Activated naive CD8-positive, alpha-beta T cell treated with anti-CD3 and anti-CD28 coated beads, Interleukin-2, amount 10 ng/mL, durations not matched to agents 7 days and 5 days (primary cell): Measurements from ENCODE around the gene FBXW5. TPM values are rescaled to one million over a fixed set of nuclear protein-coding genes. Genes with fewer than 3 reads are reported as not detected.

Source experiments
- ATAC-seq: fragments of 150-1000 bp; cut with Tn5 transposase; one replicate; pipeline ENCODE4 v1.10.0; 2021; ENCODE audit warnings: low read depth, moderate library complexity
- POLR2A ChIA-PET: fragments of 350-600 bp; sonication (Branson Sonifier 250); formaldehyde crosslinking; loops from one replicate; lab custom pipeline; 2021; ENCODE audit warnings: antibody characterized with exemption; lab: Charles Lee
- DNase-seq: peaks from one replicate; pipeline ENCODE4 v3.0.0; 2021
- H3K27ac Mint-ChIP-seq: one replicate; pipeline ENCODE4 v1.8.0; 2022; ENCODE audit warnings: mild to moderate bottlenecking, mixed read lengths
- H3K27me3 Mint-ChIP-seq: one replicate; pipeline ENCODE4 v1.8.0; 2022; ENCODE audit warnings: mild to moderate bottlenecking, moderate library complexity, mixed read lengths
- H3K36me3 Mint-ChIP-seq: one replicate; pipeline ENCODE4 v1.8.0; 2021; ENCODE audit warnings: mild to moderate bottlenecking, mixed read lengths
- H3K4me1 Mint-ChIP-seq: one replicate; pipeline ENCODE4 v1.8.0; 2021; ENCODE audit warnings: mixed read lengths
- H3K4me3 Mint-ChIP-seq: one replicate; pipeline ENCODE4 v1.8.0; 2022; ENCODE audit warnings: mild to moderate bottlenecking, moderate library complexity, mixed read lengths
- H3K9me3 Mint-ChIP-seq: one replicate; pipeline ENCODE4 v1.8.0; 2021; ENCODE audit warnings: mixed read lengths
- total RNA-seq, 2 experiments: library from RNA; stranded (reverse); gene quantifications; one replicate each; pipeline ENCODE4 v1.2.3, GENCODE V29; 2021

Gene FBXW5
- total RNA-seq, 2 experiments from 2014 or later: 103 to 104 TPM

GRCh38 chr9:136923881-136924280 lies 20.7 kb downstream of the FBXW5 start:
- POLR2A ChIA-PET: no interaction called here
- Mint-ChIP-seq H3K4me1 (no peaks in the 10 kb centered on the region), H3K4me3 (no peak overlapping the region), H3K36me3 (peaks cover 16% of the 10 kb centered on the region), H3K9me3 (no peaks in the 10 kb centered on the region), H3K27ac (no peak overlapping the region), H3K27me3 (no peaks in the 10 kb centered on the region)
- DNase-seq (no peak), ATAC-seq (no peak)

DNA sequence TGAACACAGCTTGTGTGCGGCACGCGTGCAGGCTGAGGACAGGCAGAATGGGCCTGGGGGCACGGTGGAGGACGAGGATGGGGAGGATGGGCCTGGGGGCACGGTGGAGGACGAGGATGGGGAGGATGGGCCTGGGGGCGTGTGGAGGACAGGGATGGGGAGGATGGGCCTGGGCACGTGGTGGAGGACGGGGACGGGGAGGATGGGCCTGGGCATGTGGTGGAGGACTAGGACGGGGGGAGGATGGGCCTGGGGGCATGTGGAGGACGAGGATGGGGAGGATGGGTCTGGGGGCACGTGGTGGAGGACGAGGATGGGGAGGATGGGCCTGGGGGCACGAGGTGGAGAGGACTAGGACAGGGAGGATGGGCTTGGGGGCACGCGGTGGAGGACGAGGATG lies 22.0 kb downstream of the FBXW5 start:
- peak overlapping the region; percentile 34 for H3K27ac Mint-ChIP-seq
- POLR2A ChIA-PET: no interaction called here
- no peak for DNase-seq
- H3K4me3 Mint-ChIP-seq: no peak overlapping the region
- ATAC-seq: no peak
- H3K36me3 Mint-ChIP-seq: peaks cover 16% of the 10 kb centered on the region
- H3K27me3 Mint-ChIP-seq: no peaks in the 10 kb centered on the region
- H3K9me3 Mint-ChIP-seq: no peaks in the 10 kb centered on the region
- no peaks in the 10 kb centered on the region for H3K4me1 Mint-ChIP-seq

GRCh38 chr9:136921718-136922117 lies 22.8 kb downstream of the FBXW5 start:
- Mint-ChIP-seq H3K36me3 (peaks cover 13% of the 10 kb centered on the region), H3K9me3 (no peaks in the 10 kb centered on the region), H3K4me3 (no peak overlapping the region), H3K27ac (no peak overlapping the region), H3K27me3 (no peaks in the 10 kb centered on the region), H3K4me1 (no peaks in the 10 kb centered on the region)
- ATAC-seq (no peak), DNase-seq (no peak)
- POLR2A ChIA-PET: no interaction called here

DNA sequence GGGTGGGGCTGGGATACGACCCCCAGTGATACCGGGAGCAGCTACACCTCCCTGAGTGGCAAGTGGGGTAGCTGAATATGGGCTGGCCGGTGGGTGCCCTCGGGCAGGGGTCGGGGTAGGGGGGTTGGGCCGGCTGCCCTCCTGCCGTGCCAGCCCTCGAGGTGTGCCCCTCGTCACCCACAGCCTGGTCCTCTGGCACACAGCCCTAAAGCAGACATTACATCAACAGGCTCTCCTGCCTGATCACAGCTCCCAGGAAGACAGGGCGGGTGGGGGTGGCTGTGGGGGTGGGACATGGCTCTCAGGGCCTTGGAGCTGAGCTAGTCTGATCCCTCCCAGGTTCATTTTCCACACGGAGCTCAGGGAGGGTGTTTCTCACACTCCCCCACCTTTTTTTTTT lies 23.2 kb downstream of the FBXW5 start:
- Mint-ChIP-seq H3K36me3 (peaks cover 13% of the 10 kb centered on the region), H3K27me3 (no peaks in the 10 kb centered on the region), H3K4me3 (no peak overlapping the region), H3K4me1 (no peaks in the 10 kb centered on the region), H3K27ac (no peak overlapping the region), H3K9me3 (no peaks in the 10 kb centered on the region)
- DNase-seq (no peak), ATAC-seq (no peak)
- POLR2A ChIA-PET: no interaction called here

DNA sequence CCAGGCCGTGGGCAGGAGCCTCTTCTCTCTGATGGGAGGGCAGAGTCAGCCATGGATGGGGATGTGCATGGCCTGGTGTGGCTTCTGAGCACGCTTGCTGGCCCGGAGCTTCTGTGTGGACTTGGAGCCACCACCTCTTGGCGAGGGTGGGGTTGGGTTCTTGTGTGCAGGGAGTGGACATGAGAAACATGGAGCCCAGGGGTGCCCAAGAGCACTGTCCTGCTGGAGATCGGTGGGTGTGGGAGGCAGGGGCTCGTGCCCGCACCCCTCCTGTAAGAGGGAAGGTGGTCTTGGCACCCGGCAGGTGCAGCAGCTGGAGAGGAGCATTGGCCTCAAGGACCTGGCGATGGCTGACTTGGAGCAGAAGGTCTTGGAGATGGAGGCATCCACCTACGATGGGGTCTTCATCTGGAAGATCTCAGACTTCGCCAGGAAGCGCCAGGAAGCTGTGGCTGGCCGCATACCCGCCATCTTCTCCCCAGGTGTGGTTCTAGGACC lies 23.8 kb downstream of the FBXW5 start:
- Mint-ChIP-seq H3K4me1 (no peaks in the 10 kb centered on the region), H3K27ac (no peak overlapping the region), H3K36me3 (peaks cover 13% of the 10 kb centered on the region), H3K27me3 (no peaks in the 10 kb centered on the region), H3K9me3 (no peaks in the 10 kb centered on the region), H3K4me3 (no peak overlapping the region)
- no peak for ATAC-seq
- POLR2A ChIA-PET: no interaction called here
- DNase-seq: no peak

- Mint-ChIP-seq H3K4me3 (no peak overlapping the region), H3K36me3 (peaks cover 16% of the 10 kb centered on the region), H3K27ac (no peak overlapping the region), H3K9me3 (no peaks in the 10 kb centered on the region), H3K4me1 (no peaks in the 10 kb centered on the region), H3K27me3 (no peaks in the 10 kb centered on the region)
- no peak for DNase-seq
- ATAC-seq: no peak
- POLR2A ChIA-PET: no interaction called here
Observed at GRCh38 chr9:136920069-136920468, 24.5 kb downstream of the FBXW5 start.

DNA sequence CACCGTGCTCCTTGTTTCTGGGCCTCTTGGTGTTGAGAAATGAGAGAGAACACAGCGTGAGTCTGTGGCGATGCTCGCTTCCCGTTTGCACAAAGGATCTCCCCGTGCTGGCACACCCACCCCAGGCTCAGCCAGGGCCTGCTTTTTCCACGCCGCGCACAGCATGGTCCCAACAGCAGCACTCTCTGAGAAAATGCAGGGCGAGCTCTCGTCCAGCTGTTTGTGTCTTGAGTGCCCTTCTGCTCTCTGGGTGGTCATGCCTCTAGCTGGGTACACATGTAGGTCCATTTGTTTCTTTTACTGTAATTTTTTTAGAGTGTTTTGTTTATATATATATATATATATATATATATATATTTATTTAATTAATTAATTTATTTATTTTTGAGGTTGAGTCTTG lies 26.6 kb downstream of the FBXW5 start:
- Mint-ChIP-seq H3K9me3 (no peaks in the 10 kb centered on the region), H3K36me3 (peaks cover 17% of the 10 kb centered on the region), H3K27me3 (no peaks in the 10 kb centered on the region), H3K27ac (no peak overlapping the region), H3K4me3 (no peak overlapping the region), H3K4me1 (no peaks in the 10 kb centered on the region)
- POLR2A ChIA-PET: interaction anchor here (1.1 kb wide), 1 partner anchor 24 kb away, joined by 4 read pairs; no protein-coding TSS in a partner anchor
- ATAC-seq: no peak
- no peak for DNase-seq

- H3K36me3 Mint-ChIP-seq: peaks cover 17% of the 10 kb centered on the region
- H3K4me3 Mint-ChIP-seq: no peak overlapping the region
- ATAC-seq (no peak), DNase-seq (no peak)
- no peaks in the 10 kb centered on the region for H3K9me3 Mint-ChIP-seq
- no peaks in the 10 kb centered on the region for H3K27me3 Mint-ChIP-seq
- POLR2A ChIA-PET: interaction anchor here (1.1 kb wide), 1 partner anchor 23 kb away, joined by 4 read pairs; no protein-coding TSS in a partner anchor
- H3K4me1 Mint-ChIP-seq: no peaks in the 10 kb centered on the region
- H3K27ac Mint-ChIP-seq: no peak overlapping the region
Observed at GRCh38 chr9:136916330-136917184, 28.0 kb downstream of the FBXW5 start.

DNA sequence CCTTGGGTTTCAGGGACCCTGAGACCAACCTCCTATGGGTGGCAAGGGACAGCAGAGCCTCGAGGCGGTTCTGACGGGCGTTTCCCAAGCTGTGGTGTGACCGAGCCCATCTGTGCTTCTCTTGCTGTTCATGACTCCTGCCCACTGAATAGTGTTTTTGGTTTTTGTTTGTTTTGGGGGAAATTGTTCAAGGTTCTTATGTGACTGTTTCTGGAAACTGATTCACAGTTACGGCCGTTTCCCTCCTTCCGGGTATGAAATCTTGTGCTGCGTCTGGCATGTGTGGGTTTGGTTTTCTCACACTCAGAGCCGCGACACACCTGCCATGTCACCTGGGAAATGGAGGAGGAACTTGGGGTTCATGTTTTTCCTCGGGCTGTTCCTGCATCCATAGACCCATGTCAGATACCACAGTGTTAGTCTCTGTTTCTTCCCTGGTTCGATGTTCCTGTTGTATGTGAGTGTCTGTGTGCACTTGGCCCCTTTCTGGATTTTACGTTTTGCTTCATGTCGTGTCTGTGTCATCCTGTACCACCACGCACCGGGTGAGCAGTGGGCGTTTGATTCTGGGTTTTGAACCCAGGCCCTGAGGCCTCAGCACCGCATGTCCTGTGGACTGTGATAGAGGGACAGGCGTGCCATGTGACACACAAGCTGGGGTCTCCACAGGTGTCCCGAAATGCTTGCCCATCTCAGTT lies 28.8 kb downstream of the FBXW5 start:
- Mint-ChIP-seq H3K27ac (no peak overlapping the region), H3K9me3 (no peaks in the 10 kb centered on the region), H3K27me3 (no peaks in the 10 kb centered on the region), H3K36me3 (peaks cover 16% of the 10 kb centered on the region), H3K4me3 (no peak overlapping the region), H3K4me1 (no peaks in the 10 kb centered on the region)
- no peak for DNase-seq
- POLR2A ChIA-PET: no interaction called here
- no peak for ATAC-seq

DNA sequence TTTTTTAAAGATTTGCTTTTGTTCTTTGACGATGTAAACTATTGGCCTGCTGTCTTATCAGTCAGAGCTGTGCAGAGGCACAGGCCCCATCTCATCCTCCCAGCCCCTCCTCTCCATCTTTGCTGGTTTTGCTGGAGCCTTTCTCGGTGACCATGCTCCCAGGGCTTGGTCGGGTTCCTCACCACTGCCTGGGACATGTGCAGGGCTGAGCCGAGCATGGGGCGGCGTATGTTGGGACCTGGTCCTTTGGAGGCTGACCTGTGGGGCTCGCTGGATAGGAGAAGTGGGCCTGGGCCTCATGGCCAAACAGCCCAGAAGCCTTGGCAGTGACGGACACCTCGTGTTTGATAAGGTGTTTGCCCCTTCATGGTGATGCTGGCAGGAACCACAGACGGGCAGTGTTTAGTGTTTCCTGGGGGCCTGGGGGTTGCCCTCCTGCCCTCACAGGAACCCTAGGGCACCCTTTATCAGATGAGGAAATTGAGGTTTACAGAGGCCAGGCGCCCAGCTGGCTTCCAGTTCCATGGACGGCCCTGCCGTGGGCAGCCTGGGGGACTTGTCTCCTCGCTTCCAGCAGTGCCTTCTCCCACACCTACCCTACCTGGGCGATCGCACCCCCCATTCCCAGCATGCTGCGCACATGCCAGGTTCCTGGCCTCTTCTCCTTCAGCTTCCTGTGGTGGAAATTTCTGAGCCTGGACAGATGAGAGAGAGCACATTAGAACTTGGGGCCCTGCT lies 30.7 kb downstream of the FBXW5 start:
- DNase-seq: no peak
- no peaks in the 10 kb centered on the region for H3K27me3 Mint-ChIP-seq
- H3K9me3 Mint-ChIP-seq: no peaks in the 10 kb centered on the region
- ATAC-seq: no peak
- H3K4me3 Mint-ChIP-seq: no peak overlapping the region
- H3K36me3 Mint-ChIP-seq: peaks cover 11% of the 10 kb centered on the region
- no peak overlapping the region for H3K27ac Mint-ChIP-seq
- no peaks in the 10 kb centered on the region for H3K4me1 Mint-ChIP-seq
- POLR2A ChIA-PET: no interaction called here

DNA sequence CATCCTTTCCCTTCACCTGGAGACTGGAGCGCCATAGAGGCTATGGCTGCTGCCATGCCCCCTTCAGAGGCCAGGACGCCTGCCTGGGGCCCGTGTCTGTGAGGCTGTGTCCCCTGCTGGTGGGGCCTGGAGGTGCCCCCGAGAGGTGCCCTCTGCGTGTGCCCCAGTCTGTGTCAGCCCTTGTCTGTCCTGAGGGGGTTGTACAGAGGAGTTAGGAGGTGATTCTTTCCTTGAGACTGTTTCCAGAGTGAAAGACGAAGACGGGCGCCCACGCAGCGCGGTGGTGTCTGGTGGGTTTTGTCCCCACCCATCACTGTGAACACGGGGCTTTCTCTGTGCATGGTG lies 33.7 kb downstream of the FBXW5 start:
- peaks cover 2% of the 10 kb centered on the region for H3K4me1 Mint-ChIP-seq
- ATAC-seq (no peak), DNase-seq (no peak)
- H3K27me3 Mint-ChIP-seq: no peaks in the 10 kb centered on the region
- no peaks in the 10 kb centered on the region for H3K9me3 Mint-ChIP-seq
- H3K36me3 Mint-ChIP-seq: peaks cover 17% of the 10 kb centered on the region
- POLR2A ChIA-PET: interaction anchor here (0.7 to 1.2 kb wide), 2 partner anchors 8 to 39 kb away, joined by 3 to 4 read pairs; no protein-coding TSS in a partner anchor
- H3K27ac Mint-ChIP-seq: peak overlapping the region; percentile 67
- H3K4me3 Mint-ChIP-seq: no peak overlapping the region

- no peaks in the 10 kb centered on the region for H3K9me3 Mint-ChIP-seq
- H3K4me3 Mint-ChIP-seq: no peak overlapping the region
- peaks cover 2% of the 10 kb centered on the region for H3K4me1 Mint-ChIP-seq
- peak overlapping the region; percentile 67 for H3K27ac Mint-ChIP-seq
- ATAC-seq: no peak
- H3K36me3 Mint-ChIP-seq: peaks cover 16% of the 10 kb centered on the region
- no peaks in the 10 kb centered on the region for H3K27me3 Mint-ChIP-seq
- DNase-seq: no peak
- POLR2A ChIA-PET: interaction anchor here (0.6 to 1.2 kb wide), 3 partner anchors 8 to 76 kb away, joined by 3 to 4 read pairs (median 4); partner anchors contain the start of gene TRAF2
Observed at GRCh38 chr9:136910197-136910900, 34.2 kb downstream of the FBXW5 start.
